Lung microvascular endothelial cell (primary cell): ENCODE results near the gene PPFIA1. TPM values are rescaled to one million over a fixed set of nuclear protein-coding genes. Genes with fewer than 3 reads are reported as not detected.
A peak's percentile ranks its signal among the peaks of the same experiment; 100 is the strongest.

Experiments
- DNase-seq, 2 donors: peaks; one replicate each; pipeline versions ENCODE4 v3.0.0 to v3.0.0-alpha.2; 2010; ENCODE audit warnings: low read depth in 2 of 2
- total RNA-seq: library from RNA; depleted of rRNA; stranded (reverse); fragments of >200 nt; gene quantifications from 2 replicates; pipeline ENCODE4 v1.2.1, GENCODE V29; 2014

PPFIA1 gene
- total RNA-seq, 1 donor from 2014 or later: 32.7 TPM

GRCh38 chr11:70411713-70412452 lies 141.4 kb downstream of the PPFIA1 start:
- no peak for DNase-seq

- no peak for DNase-seq
These were observed 142.7 kb downstream of the PPFIA1 start for GRCh38 chr11:70413151-70413550.

- DNase-seq: no peak
These were observed 144.0 kb downstream of the PPFIA1 start for GRCh38 chr11:70414341-70415100.

GRCh38 chr11:70415191-70415590 lies 144.7 kb downstream of the PPFIA1 start:
- DNase-seq: no peak

- DNase-seq: no peak
These were observed 145.3 kb downstream of the PPFIA1 start for GRCh38 chr11:70415642-70416395.

- no peak for DNase-seq
These were observed 146.4 kb downstream of the PPFIA1 start for GRCh38 chr11:70416881-70417280.

- no peak for DNase-seq
These were observed 147.6 kb downstream of the PPFIA1 start for GRCh38 chr11:70418130-70418529.

GRCh38 chr11:70419307-70420007 lies 149.0 kb downstream of the PPFIA1 start:
- DNase-seq: no peak

DNA sequence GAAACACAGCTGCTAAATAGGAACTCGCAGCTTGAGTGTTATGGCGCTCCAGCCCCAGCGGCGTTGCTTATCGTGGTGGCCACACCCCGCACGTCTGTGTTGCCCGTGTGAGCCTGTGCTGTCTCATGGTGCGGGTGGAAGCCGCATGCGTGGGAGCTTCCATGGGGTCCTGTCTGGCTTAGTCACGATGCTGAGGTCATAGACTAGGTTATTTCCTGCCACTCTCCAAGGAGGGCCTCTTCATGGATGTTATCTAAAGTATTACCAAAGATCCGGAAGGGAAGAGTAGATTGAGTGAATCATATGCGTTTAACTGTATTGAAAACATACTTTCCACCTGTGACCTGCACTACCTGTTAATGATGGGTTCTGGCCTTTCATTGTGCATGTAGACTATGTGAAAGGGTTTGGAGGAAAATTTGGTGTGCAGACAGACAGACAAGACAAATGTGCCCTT lies 149.5 kb downstream of the PPFIA1 start:
- DNase-seq: peak; percentile 23 to 82

GRCh38 chr11:70420496-70420895 lies 150.0 kb downstream of the PPFIA1 start:
- DNase-seq: no peak

DNA sequence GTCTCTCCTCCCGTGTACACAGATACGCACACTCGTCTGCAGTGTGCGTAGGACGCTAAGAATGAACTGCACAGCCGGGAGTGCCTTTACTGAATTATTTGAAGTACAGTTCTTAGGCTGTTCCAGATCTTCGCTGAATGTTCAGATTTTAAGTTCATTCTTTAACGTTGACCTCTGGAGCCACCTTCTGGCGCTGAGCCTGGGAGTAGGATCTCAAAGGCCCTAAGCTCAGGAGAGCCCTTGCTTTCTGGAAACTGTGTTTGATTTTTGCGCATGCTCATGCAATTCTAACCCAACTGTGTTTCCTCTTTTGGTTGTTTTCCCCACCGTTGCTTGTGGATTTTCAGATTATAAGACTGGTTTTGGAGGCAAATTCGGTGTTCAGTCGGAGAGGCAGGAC lies 150.6 kb downstream of the PPFIA1 start:
- DNase-seq: no peak

DNA sequence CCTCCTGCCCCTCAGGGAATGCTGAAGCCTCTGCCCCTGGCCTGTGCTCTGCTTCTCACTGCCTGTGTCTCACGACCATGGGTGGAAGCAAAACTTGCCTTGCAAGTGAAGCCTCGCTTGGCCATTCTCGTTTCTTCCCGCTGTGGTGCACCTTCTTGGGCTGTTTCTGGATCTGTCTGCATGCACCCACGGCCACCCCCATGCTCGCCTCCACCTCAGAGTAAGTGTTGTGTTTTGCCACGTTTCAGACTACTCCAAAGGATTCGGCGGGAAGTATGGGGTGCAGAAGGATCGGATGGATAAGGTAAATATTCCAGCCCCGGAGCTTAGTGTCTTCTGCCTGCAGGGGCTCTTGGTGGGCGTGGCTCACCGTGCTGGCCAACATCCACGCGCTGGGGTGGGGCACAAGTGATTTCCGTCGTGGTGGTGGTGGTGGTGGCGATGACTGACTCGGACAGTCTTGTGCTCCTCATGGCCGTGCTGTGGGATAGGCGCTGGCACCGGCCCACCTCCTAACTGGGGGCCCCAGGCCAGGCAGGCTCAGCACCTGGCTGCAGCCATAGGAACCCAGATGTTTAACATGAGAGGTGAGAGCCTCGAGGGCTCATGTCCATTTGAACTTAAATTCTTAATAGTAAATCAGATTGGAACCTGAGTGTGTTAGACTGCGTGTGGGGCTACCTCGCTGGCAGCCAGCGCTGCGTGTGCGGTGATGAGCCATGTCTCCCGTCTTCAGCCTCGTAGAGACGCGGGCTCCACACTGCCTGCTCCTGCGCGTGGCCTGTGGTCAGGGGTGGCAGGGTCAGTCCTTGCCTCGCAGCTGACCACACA lies 152.4 kb downstream of the PPFIA1 start:
- no peak for DNase-seq

GRCh38 chr11:70423523-70424505 lies 153.3 kb downstream of the PPFIA1 start:
- DNase-seq: peak; percentile 57 to 83

DNA sequence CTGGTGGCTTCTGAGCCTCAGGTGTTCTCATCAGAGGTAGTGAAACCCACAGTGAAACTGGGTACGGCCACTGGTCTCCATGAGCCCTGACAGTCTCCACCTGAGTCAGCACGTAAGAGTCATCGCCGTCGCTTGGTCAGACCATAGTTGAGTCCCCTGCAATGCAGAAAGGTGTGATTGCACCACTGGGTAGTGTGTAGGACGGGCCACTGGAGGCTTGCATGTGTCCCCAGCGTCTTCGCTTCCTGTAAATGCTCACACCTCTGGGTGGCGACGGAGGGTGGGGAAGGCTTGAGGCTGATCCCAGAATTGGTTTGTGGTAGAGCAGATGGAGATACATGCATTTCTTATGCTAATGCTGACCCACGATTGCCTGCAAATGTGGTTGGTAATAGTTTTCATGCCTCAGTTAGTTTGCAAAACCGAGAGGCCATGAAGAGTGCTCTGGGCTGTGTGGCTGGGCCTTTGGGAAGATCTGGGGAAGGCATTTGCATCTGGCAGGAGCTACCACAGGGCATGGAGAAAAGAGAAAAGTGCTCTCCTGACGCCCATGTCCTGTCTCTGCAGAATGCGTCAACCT lies 154.4 kb downstream of the PPFIA1 start:
- DNase-seq: no peak

- DNase-seq: no peak
These were observed 156.9 kb downstream of the PPFIA1 start for GRCh38 chr11:70427436-70427835.

- DNase-seq: no peak
These were observed 158.4 kb downstream of the PPFIA1 start for GRCh38 chr11:70428701-70429427.

- DNase-seq: no peak
These were observed 158.9 kb downstream of the PPFIA1 start for GRCh38 chr11:70429428-70429705.

DNA sequence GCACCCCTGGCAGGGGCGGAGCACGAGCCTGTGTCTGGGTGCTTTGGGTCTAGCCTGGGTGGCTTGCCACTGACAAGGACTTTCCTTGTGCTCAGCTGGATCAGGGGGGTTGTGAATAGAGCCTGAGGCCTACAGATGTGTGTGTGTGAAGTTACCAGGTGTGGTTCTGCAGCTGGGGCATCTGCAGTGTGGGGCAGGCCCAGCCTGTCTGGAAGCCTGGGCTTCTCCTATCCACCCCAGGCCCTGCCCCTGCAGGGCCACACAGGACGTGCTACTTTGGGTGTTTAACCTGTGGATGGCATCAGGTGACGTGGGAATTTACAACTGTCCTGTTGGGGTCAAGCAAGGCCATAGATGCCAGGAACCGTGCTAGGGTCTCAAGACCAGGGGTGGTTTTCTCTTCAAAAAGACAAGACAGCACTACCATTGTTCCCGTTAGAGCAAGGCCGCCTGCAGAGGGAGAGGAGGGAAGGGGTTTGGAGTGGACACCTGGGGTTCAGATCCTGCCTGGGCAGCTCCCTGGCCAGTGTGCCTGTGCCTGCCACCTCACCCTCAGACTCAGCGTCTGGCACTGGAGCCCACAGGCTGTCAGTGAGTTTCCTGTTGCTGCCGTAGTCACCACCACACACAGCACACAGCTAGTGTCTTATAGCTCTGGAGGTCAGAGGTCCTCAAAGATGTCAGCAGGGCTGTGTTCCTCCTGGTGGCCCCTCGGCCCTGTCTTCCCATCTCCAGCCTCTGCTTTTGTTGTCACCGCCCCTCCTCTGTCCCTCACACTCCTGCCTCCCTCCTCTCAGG lies 159.4 kb downstream of the PPFIA1 start:
- DNase-seq: peak in 1 of 2 donors; percentile 29
